Loucy (cell line): ENCODE data around the gene PFN3.

Experiments used
- CTCF ChIP-seq: fragments of 200-600 bp; sonication (generic); conservative IDR thresholded peaks from 2 replicates; pipeline ENCODE4 v1.5.1; 2014; ENCODE audit warnings: mild to moderate bottlenecking, antibody characterized with exemption, low read length
- EZH2phosphoT487 ChIP-seq: fragments of 200-600 bp; IDR thresholded peaks from 2 replicates; pipeline ENCODE4 v1.6.1; 2018; ENCODE audit warnings: antibody characterized with exemption, mild to moderate bottlenecking, moderate library complexity, borderline replicate concordance

GRCh38 chr5:177405312-177405711, 4.9 kb upstream of the PFN3 start:
- TF ChIP-seq CTCF, result no peak
- TF ChIP-seq EZH2phosphoT487, result no peak
